ENCODE results near the gene NR4A2.

DNA sequence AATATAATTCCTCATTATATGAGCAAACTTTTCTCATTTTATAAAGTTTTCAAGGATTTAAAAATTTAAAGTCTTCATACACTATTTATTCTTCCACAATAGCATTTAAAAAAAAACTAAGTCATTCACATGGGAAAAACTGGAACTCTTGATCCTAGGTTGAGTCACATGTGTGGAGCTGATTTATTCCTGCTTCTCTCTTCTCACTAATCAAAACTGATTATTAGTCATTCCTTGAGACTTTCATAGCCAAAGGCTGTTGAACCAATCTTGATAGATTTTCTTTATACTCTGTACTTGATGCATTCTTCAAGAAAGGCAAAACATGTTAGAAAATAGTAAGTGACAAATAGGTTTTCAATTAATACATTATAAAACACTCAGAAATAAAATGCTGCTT, 27.4 kb downstream of the NR4A2 start:
- TF ChIP-seq TEAD4 (IDR thresholded peaks at IDR 0.05): no peak
- TF ChIP-seq YY1 (IDR thresholded peaks at IDR 0.05; ENCODE audit: low read depth): no peak
- TF ChIP-seq EP300 (IDR thresholded peaks at IDR 0.05; ENCODE audit: borderline replicate concordance): no peak

Data from Ishikawa (cell line).